ENCODE data around the gene ARL5C.

The ARL5C gene

GRCh38 chr17:39165841-39166349, at the start of gene ARL5C:
Gene ARL5C (minus strand): TSS chr17:39166161. CDS start chr17:39165760, 401 bp downstream.
- DNase-seq (ENCODE audit: low read depth) = no peak

GRCh38 chr17:39213852-39214251, 47.9 kb upstream of the ARL5C start:
- DNase-seq (ENCODE audit: low read depth) = no peak

- DNase-seq (ENCODE audit: low read depth) = no peak
These were observed 47.0 kb upstream of the ARL5C start for GRCh38 chr17:39212841-39213480.

- no peak for DNase-seq (ENCODE audit: low read depth)
These were observed 46.3 kb upstream of the ARL5C start for GRCh38 chr17:39212195-39212810.

GRCh38 chr17:39210093-39210434, 44.1 kb upstream of the ARL5C start:
- no peak for DNase-seq (ENCODE audit: low read depth)

GRCh38 chr17:39209317-39210092, 43.5 kb upstream of the ARL5C start:
- DNase-seq (ENCODE audit: low read depth) = peak; percentile 67

GRCh38 chr17:39208893-39209292, 42.9 kb upstream of the ARL5C start:
- no peak for DNase-seq (ENCODE audit: low read depth)

GRCh38 chr17:39208136-39208535, 42.2 kb upstream of the ARL5C start:
- DNase-seq (ENCODE audit: low read depth) = no peak

GRCh38 chr17:39205112-39205526, 39.2 kb upstream of the ARL5C start:
- no peak for DNase-seq (ENCODE audit: low read depth)

- no peak for DNase-seq (ENCODE audit: low read depth)
These were observed 38.3 kb upstream of the ARL5C start for GRCh38 chr17:39204245-39204644.

- DNase-seq (ENCODE audit: low read depth) = no peak
These were observed 35.1 kb upstream of the ARL5C start for GRCh38 chr17:39200957-39201510.

GRCh38 chr17:39200070-39200879, 34.3 kb upstream of the ARL5C start, which contains the start of gene RPL19:
Gene RPL19 (plus strand): TSS chr17:39200283. CDS start chr17:39200345, 62 bp downstream.
- DNase-seq (ENCODE audit: low read depth) = peak; percentile 67

GRCh38 chr17:39199820-39200069, 33.8 kb upstream of the ARL5C start:
- DNase-seq (ENCODE audit: low read depth) = peak; percentile 79

GRCh38 chr17:39198186-39198566, 32.2 kb upstream of the ARL5C start:
- no peak for DNase-seq (ENCODE audit: low read depth)

GRCh38 chr17:39197380-39198185, 31.6 kb upstream of the ARL5C start, which contains the start of gene CACNB1:
Gene CACNB1 (minus strand): TSS chr17:39197669. CDS start chr17:39197495, 174 bp downstream.
- peak; percentile 69 for DNase-seq (ENCODE audit: low read depth)

- no peak for DNase-seq (ENCODE audit: low read depth)
These were observed 30.9 kb upstream of the ARL5C start for GRCh38 chr17:39196808-39197291.

GRCh38 chr17:39196241-39196807, 30.4 kb upstream of the ARL5C start:
- no peak for DNase-seq (ENCODE audit: low read depth)

GRCh38 chr17:39195568-39196160, 29.7 kb upstream of the ARL5C start:
- DNase-seq (ENCODE audit: low read depth) = no peak

- DNase-seq (ENCODE audit: low read depth) = no peak
These were observed 29.1 kb upstream of the ARL5C start for GRCh38 chr17:39194985-39195524.
